Common myeloid progenitor, CD34-positive (primary cell): ENCODE results near the gene CYP3A5. TPM values are rescaled to one million over a fixed set of nuclear protein-coding genes. Genes with fewer than 3 reads are reported as not detected.
"Not testable (repeated sequence)": the region's sequence is repeated elsewhere in the genome, so short reads cannot be mapped to it uniquely, and the experiment has no call there.

Experiments
- CTCF ChIA-PET: fragments of 350-600 bp; sonication (Branson Sonifier 250); formaldehyde crosslinking; loops from one replicate; lab custom pipeline; 2021; ENCODE audit warnings: antibody characterized with exemption; lab: Charles Lee
- POLR2A ChIA-PET: fragments of 350-600 bp; sonication (Branson Sonifier 250); formaldehyde crosslinking; loops from one replicate; lab custom pipeline; 2021; ENCODE audit warnings: antibody characterized with exemption; lab: Charles Lee
- DNase-seq, 3 donors: peaks; one replicate each; pipeline versions ENCODE4 v3.0.0 to v3.0.0-alpha.2; 2013
- H3K27ac ChIP-seq, 2 experiments: 1 replicate in 1 of 2; 2 replicates in 1 of 2; pipeline ENCODE4 v1.7.0; 2013; ENCODE audit warnings: inconsistent platforms in 2 of 2, low read length in 2 of 2, mild to moderate bottlenecking in 2 of 2, low read depth in 1 of 2, moderate library complexity in 1 of 2; ENCODE audit not compliant: severe bottlenecking in 2 of 2, insufficient read depth in 1 of 2, poor library complexity in 1 of 2
- H3K27me3 ChIP-seq, 5 experiments: replicated peaks in 2 of 5; 1 replicate in 3 of 5; 2 replicates in 2 of 5; pipeline versions ENCODE4 v1.6.1 to v1.7.0; 2013; ENCODE audit warnings: low read length in 4 of 5, mild to moderate bottlenecking in 2 of 5, moderate library complexity in 2 of 5, inconsistent platforms in 1 of 5; ENCODE audit not compliant: insufficient read depth in 5 of 5, control insufficient read depth in 4 of 5
- H3K36me3 ChIP-seq, 4 experiments: 1 replicate in 2 of 4; 2 replicates in 2 of 4; pipeline versions ENCODE4 v1.6.1 to v1.7.0; 2013; ENCODE audit warnings: low read length in 3 of 4, control low read depth in 1 of 4, mild to moderate bottlenecking in 1 of 4; ENCODE audit not compliant: control insufficient read depth in 4 of 4, insufficient read depth in 4 of 4
- H3K4me1 ChIP-seq, 4 experiments: 1 replicate in 3 of 4; 2 replicates in 1 of 4; pipeline versions ENCODE4 v1.6.1 to v1.7.1; 2013; ENCODE audit warnings: low read length in 3 of 4, mild to moderate bottlenecking in 3 of 4, control low read depth in 1 of 4, inconsistent platforms in 1 of 4, moderate library complexity in 1 of 4; ENCODE audit not compliant: control insufficient read depth in 4 of 4, insufficient read depth in 4 of 4; ENCODE audit errors: control extremely low read depth in 1 of 4
- H3K4me3 ChIP-seq, 7 experiments: 1 replicate in 4 of 7; 2 replicates in 3 of 7; pipeline versions ENCODE4 v1.5.1 to v1.7.0; 2013; ENCODE audit warnings: mild to moderate bottlenecking in 7 of 7, low read length in 6 of 7, moderate library complexity in 6 of 7, inconsistent platforms in 2 of 7, low read depth in 2 of 7, control low read depth in 1 of 7; ENCODE audit not compliant: insufficient read depth in 4 of 7, control insufficient read depth in 1 of 7; ENCODE audit errors: extremely low read depth in 1 of 7
- H3K9me3 ChIP-seq, 5 experiments: 1 replicate in 4 of 5; 2 replicates in 1 of 5; pipeline versions ENCODE4 v1.6.1 to v1.7.1; 2013; ENCODE audit warnings: low read length in 4 of 5, mild to moderate bottlenecking in 2 of 5, inconsistent platforms in 1 of 5, low read depth in 1 of 5, moderate library complexity in 1 of 5; ENCODE audit not compliant: control insufficient read depth in 4 of 5, insufficient read depth in 2 of 5; ENCODE audit errors: control extremely low read depth in 1 of 5
- WGBS: methylation state at CpG from one replicate; pipeline ENCODE4 v1.1.5; 2013; ENCODE audit not compliant: insufficient coverage; 5-methylcytosine and 5-hydroxymethylcytosine counted together
- polyA plus RNA-seq: library from polyadenylated mRNA; unstranded; fragments of 120-200 nt; gene quantifications from one replicate; pipeline ENCODE4 v1.2.1, GENCODE V29; 2013

CYP3A5 gene
- polyA plus RNA-seq: 0.70 TPM

GRCh38 chr7:99679400-99680191 is at the start of gene CYP3A5:
Gene CYP3A5 (minus strand): TSS chr7:99679996. CDS start chr7:99679896, 100 bp downstream.
- Histone ChIP-seq H3K4me1 (no peaks in the 10 kb centered on the region), H3K9me3 (peaks cover 0 to 16% (median 0%) of the 10 kb centered on the region in 5 experiments), H3K27ac (peak within 1 kb of the TSS in 1 of 2 experiments; percentile 35), H3K36me3 (no peaks in the 10 kb centered on the region), H3K4me3 (no peak within 1 kb of the TSS), H3K27me3 (no peaks in the 10 kb centered on the region)
- ChIA-PET POLR2A (no interaction called here), CTCF (no interaction called here)
- DNase-seq: no peak
- WGBS: 95% methylated on average over 6 of the region's 10 CpGs

- Histone ChIP-seq H3K27me3 (no peaks in the 10 kb centered on the region), H3K36me3 (no peaks in the 10 kb centered on the region), H3K27ac (no peak overlapping the region), H3K4me1 (no peaks in the 10 kb centered on the region), H3K9me3 (no peaks in the 10 kb centered on the region), H3K4me3 (no peak overlapping the region)
- ChIA-PET POLR2A (no interaction called here), CTCF (no interaction called here)
- WGBS: no CpG with 5 or more reads among the region's 2 CpGs
- DNase-seq: no peak
These were observed 48.8 kb upstream of the CYP3A5 start for GRCh38 chr7:99728615-99729014.

GRCh38 chr7:99723201-99723600 is 43.4 kb upstream of the CYP3A5 start:
- 99% methylated on average over 6 of the region's 6 CpGs for WGBS
- not testable (repeated sequence) for H3K27ac ChIP-seq

GRCh38 chr7:99720800-99721595 is 41.2 kb upstream of the CYP3A5 start:
- no peaks in the 10 kb centered on the region for H3K27me3 ChIP-seq
- WGBS: 83% methylated on average over 4 of the region's 5 CpGs
- H3K27ac ChIP-seq: no peak overlapping the region
- H3K4me3 ChIP-seq: no peak overlapping the region
- no peaks in the 10 kb centered on the region for H3K4me1 ChIP-seq
- H3K36me3 ChIP-seq: no peaks in the 10 kb centered on the region
- POLR2A ChIA-PET: no interaction called here
- CTCF ChIA-PET: no interaction called here
- DNase-seq: no peak
- H3K9me3 ChIP-seq: no peaks in the 10 kb centered on the region

More at GRCh38 chr7:99723201-99723600, 43.4 kb upstream of the CYP3A5 start:
- DNase-seq, H3K4me1 ChIP-seq, H3K27me3 ChIP-seq, H3K36me3 ChIP-seq, CTCF ChIA-PET, H3K4me3 ChIP-seq, POLR2A ChIA-PET, H3K9me3 ChIP-seq: not testable (repeated sequence)

- Histone ChIP-seq H3K36me3 (no peaks in the 10 kb centered on the region), H3K4me3 (no peak overlapping the region), H3K27ac (no peak overlapping the region), H3K4me1 (no peaks in the 10 kb centered on the region), H3K9me3 (peaks cover 0 to under 1% (median 0%) of the 10 kb centered on the region in 5 experiments), H3K27me3 (no peaks in the 10 kb centered on the region)
- no peak for DNase-seq
- ChIA-PET POLR2A (no interaction called here), CTCF (no interaction called here)
- 100% methylated on average over 1 of the region's 4 CpGs for WGBS
These were observed 40.4 kb upstream of the CYP3A5 start for GRCh38 chr7:99719996-99720769.

GRCh38 chr7:99713995-99714570 is 34.3 kb upstream of the CYP3A5 start:
- DNase-seq: no peak
- Histone ChIP-seq H3K4me1 (no peaks in the 10 kb centered on the region), H3K27me3 (no peaks in the 10 kb centered on the region), H3K36me3 (peaks cover 0 to under 1% (median 0%) of the 10 kb centered on the region in 4 experiments), H3K9me3 (peaks cover 0 to 8% (median 1%) of the 10 kb centered on the region in 5 experiments), H3K4me3 (no peak overlapping the region), H3K27ac (no peak overlapping the region)
- POLR2A ChIA-PET: no interaction called here
- CTCF ChIA-PET: no interaction called here
- 83% methylated on average over 1 of the region's 3 CpGs for WGBS
